Hepatic stellate cell (primary cell): ENCODE results near the gene MMP10.

Source experiments
- DNase-seq: peaks from one replicate; pipeline ENCODE4 v3.0.0; 2011; ENCODE audit warnings: low spot score

The MMP10 gene

GRCh38 chr11:102724904-102725500, 55.4 kb downstream of the MMP10 start, which contains the start of gene MMP8:
MMP8 (minus strand) TSS chr11:102724954; CDS start chr11:102724855, 99 bp downstream.
- no peak for DNase-seq

DNA sequence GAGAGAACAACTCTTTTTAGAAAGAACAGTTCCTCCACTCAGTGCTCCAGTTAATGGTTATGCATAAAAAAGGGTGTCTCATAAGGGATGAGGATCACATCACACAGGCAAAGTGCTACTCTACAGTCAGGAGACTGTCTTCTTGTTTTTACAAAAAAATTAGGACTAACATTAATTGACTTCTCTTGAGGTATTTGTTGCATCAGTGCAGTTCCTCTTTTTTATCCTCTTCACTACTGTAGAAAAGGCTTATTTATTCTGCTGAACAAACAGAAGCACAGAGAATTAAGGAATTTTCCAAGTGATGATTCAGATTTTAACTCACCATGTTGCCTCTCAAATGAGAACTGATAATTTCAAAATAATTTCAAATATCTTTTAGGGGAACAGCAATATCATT, 57.6 kb downstream of the MMP10 start:
- no peak for DNase-seq
